ENCODE data around the gene CEACAM7.

DNA sequence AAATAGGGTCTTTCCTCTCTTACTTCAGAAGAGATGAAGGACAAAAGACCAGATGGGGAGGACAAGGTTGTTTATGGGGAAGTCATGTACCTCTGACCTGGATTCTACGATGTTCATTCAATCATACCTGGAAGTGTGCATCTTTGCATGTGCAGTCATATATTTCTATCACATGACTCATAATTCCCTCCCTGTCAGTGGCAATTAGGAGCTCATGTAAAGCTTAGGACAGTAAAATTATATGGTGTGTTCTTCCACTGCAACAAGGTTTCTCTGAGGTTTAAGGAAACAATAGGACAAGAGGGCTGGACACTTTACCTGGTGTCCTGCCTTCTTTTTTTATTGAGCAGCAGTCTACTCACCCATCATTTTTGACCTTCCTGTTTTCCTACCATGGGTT lies 19.8 kb downstream of the CEACAM7 start:
- TF ChIP-seq ARNT (IDR thresholded peaks at IDR 0.05) (no peak), FOXM1 (IDR thresholded peaks at IDR 0.05; ENCODE audit: borderline replicate concordance) (no peak), HDGF (IDR thresholded peaks at IDR 0.05; ENCODE audit: borderline replicate concordance) (no peak), SP1 (IDR thresholded peaks at IDR 0.05) (no peak), TARDBP (IDR thresholded peaks at IDR 0.05) (no peak), LEF1 (IDR thresholded peaks at IDR 0.05; ENCODE audit: borderline replicate concordance) (no peak), BHLHE40 (IDR thresholded peaks at IDR 0.05; ENCODE audit: borderline replicate concordance) (no peak), FOXK2 (IDR thresholded peaks at IDR 0.05) (no peak), FOXA1 (IDR thresholded peaks at IDR 0.05) (no peak), SUZ12 (IDR thresholded peaks at IDR 0.05) (no peak), L3MBTL2 (conservative IDR thresholded peaks at IDR 0.05) (no peak), ELF4 (IDR thresholded peaks at IDR 0.05) (no peak)

Data from HEK293T (cell line).